Measurements from ENCODE around the gene PTAR1.

The PTAR1 gene

GRCh38 chr9:69715096-69715495 is 44.7 kb downstream of the PTAR1 start:
- DNase-seq (ENCODE audit: low read depth) = no peak

GRCh38 chr9:69697475-69697874 is 62.3 kb downstream of the PTAR1 start:
- no peak for TF ChIP-seq CTCF (IDR thresholded peaks at IDR 0.05; ENCODE audit: insufficient read depth, low read depth, low read length, missing control alignments)
- no peak for DNase-seq (ENCODE audit: low read depth)
- no peak overlapping the region for H3K4me3 ChIP-seq (ENCODE audit: low read depth, low read length)

More at GRCh38 chr9:69715096-69715495, 44.7 kb downstream of the PTAR1 start:
- H3K4me3 ChIP-seq (ENCODE audit: low read depth, low read length) = no peak overlapping the region
- TF ChIP-seq CTCF (IDR thresholded peaks at IDR 0.05; ENCODE audit: insufficient read depth, low read depth, low read length, missing control alignments) = no peak

GRCh38 chr9:69696802-69697201 is 63.0 kb downstream of the PTAR1 start:
- H3K4me3 ChIP-seq (ENCODE audit: low read depth, low read length) = no peak overlapping the region
- no peak for DNase-seq (ENCODE audit: low read depth)
- TF ChIP-seq CTCF (IDR thresholded peaks at IDR 0.05; ENCODE audit: insufficient read depth, low read depth, low read length, missing control alignments) = no peak

GRCh38 chr9:69689991-69690538 is 69.7 kb downstream of the PTAR1 start:
- TF ChIP-seq CTCF (IDR thresholded peaks at IDR 0.05; ENCODE audit: insufficient read depth, low read depth, low read length, missing control alignments) = no peak
- no peak for DNase-seq (ENCODE audit: low read depth)

GRCh38 chr9:69683927-69684326 is 75.9 kb downstream of the PTAR1 start:
- H3K4me3 ChIP-seq (ENCODE audit: low read depth, low read length) = no peak overlapping the region
- DNase-seq (ENCODE audit: low read depth) = no peak
- no peak for TF ChIP-seq CTCF (IDR thresholded peaks at IDR 0.05; ENCODE audit: insufficient read depth, low read depth, low read length, missing control alignments)

More at GRCh38 chr9:69689991-69690538, 69.7 kb downstream of the PTAR1 start:
- no peak overlapping the region for H3K4me3 ChIP-seq (ENCODE audit: low read depth, low read length)

- H3K4me3 ChIP-seq (ENCODE audit: low read depth, low read length) = no peak overlapping the region
- TF ChIP-seq CTCF (IDR thresholded peaks at IDR 0.05; ENCODE audit: insufficient read depth, low read depth, low read length, missing control alignments) = no peak
- DNase-seq (ENCODE audit: low read depth) = no peak
Observed at GRCh38 chr9:69678843-69679538, 80.8 kb downstream of the PTAR1 start.

GRCh38 chr9:69677931-69678330 is 81.9 kb downstream of the PTAR1 start:
- no peak for DNase-seq (ENCODE audit: low read depth)
- H3K4me3 ChIP-seq (ENCODE audit: low read depth, low read length) = no peak overlapping the region
- no peak for TF ChIP-seq CTCF (IDR thresholded peaks at IDR 0.05; ENCODE audit: insufficient read depth, low read depth, low read length, missing control alignments)
